Stromal cell of bone marrow (primary cell): ENCODE measurements around the gene PHB1.

Source experiments
- DNase-seq: peaks from one replicate; pipeline ENCODE4 v3.0.0-alpha.2; 2012; ENCODE audit warnings: low read depth

PHB1 gene

DNA sequence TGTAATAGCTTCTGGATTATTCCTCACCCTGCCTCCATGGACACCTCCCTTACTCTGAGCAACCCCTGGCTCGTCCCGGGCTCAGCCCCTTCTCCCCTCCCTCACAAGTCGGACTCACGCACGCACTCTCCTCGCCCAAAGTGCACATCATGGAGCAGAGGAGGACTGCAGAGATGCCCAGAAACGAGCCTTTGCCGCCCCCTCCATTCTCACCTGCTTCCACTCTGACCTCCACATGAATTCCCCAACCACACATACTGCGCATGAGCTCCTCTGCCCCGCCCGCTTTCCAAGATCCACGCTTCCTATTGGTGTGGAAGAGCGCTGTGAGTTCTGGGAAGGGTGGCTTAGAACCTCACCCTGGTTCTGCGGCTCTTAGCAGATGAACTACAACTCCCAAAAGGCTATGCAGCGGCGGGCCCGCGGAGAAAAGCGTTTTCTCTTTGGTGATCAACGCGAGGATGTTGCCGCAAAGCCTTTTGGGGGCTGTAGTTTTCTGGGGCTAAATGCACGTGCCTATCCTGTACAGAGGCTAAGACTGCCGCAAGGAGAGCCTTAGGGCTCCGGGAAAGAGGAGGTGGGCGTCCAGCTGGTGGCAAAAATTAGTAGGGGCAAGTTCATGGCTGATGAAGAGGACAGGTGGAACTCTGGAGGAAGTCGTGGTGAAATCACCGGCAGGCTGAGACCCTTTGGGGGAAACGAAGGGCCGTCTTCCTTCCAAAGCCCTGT is at the start of gene PHB1:
Gene PHB1, minus strand, starts transcription at position 261 of the 729 bp plus-strand sequence. CDS start 1,618 bp downstream, outside the sequence.
- DNase-seq = peak; percentile 98

DNA sequence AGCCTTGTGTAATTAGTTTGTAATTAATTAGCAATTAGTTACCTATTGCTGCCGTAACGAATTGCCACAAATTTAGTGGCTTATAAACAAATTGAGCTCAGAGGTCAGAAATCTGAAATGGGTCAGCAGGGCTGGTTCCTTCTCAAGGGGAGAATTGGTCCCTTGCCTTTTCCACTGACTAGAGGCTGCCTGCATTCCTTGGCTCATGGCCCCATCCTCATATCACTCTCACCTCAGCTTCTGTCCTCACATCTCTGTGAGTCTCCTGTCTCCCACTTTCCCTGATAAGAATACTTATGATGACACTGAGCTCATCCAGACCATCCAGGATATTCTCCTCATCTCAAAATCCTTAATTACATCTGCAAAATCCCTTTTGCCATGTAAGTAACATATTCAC is 49.4 kb upstream of the PHB1 start:
- no peak for DNase-seq

DNA sequence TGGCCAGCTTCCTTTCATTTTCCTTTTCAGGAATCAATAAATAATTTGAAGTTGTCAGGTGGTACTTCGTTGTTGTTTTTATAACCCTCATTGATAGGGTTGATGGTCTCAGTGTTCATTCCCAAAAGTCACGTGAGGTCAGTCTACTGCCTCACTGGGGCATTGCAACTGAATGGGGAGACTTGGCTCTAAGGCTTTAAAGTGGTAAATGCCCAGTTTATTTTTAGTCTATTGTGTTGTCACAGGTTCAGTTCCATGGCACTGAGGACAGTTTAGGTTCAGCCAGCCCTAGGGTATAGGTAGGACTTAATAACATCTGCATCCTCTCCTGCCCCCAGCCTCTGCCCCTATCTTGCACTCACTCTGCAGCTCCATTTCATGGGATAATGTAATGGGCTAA is 46.9 kb upstream of the PHB1 start:
- no peak for DNase-seq

DNA sequence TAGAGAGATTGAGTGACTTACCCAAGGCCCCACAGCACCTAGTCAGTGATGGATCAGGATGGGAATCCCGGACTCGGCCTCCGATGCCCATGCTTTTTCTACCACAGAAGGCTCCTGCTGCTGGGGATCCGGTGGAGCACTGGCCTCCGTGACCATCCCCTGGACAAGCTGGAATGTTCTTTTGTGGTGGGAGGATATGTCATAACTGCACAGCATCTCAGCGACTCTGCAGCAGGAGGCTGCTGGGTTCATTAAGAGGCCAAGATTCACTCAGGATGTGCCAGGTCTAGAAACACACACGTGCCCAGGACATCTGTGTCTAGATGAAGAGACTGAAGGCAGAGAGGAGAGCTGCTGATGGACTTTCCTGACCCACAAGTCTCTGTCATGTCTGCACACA is 45.7 kb upstream of the PHB1 start:
- DNase-seq = no peak

DNA sequence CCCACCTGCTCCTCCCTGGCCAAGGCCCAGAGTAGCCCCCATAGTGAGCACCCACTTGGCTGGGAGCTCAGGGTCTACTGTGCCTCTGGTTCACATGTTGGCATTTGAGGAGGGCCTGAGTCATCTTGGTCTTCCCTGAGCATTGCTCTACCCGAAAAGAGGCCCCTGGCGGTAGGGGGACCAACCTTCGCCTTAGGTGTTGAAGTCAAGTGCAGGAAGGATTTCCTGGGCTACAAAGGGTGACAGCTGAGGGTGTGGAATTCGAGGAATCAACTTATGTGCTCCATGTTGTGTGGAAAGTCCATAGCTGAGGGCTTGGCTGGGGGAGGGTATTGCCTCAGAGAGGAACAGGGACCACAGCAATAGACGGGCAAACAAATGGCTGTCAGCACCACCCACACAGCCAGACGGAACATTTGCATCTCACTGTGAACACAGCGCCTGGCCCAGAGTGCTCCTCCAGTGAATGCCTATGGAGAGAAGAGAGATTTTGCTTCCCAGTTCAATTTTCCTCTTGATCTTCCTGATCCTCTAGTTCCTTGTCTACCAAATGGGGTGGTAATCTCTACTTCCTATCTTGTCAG is 44.8 kb upstream of the PHB1 start:
- DNase-seq = no peak

DNA sequence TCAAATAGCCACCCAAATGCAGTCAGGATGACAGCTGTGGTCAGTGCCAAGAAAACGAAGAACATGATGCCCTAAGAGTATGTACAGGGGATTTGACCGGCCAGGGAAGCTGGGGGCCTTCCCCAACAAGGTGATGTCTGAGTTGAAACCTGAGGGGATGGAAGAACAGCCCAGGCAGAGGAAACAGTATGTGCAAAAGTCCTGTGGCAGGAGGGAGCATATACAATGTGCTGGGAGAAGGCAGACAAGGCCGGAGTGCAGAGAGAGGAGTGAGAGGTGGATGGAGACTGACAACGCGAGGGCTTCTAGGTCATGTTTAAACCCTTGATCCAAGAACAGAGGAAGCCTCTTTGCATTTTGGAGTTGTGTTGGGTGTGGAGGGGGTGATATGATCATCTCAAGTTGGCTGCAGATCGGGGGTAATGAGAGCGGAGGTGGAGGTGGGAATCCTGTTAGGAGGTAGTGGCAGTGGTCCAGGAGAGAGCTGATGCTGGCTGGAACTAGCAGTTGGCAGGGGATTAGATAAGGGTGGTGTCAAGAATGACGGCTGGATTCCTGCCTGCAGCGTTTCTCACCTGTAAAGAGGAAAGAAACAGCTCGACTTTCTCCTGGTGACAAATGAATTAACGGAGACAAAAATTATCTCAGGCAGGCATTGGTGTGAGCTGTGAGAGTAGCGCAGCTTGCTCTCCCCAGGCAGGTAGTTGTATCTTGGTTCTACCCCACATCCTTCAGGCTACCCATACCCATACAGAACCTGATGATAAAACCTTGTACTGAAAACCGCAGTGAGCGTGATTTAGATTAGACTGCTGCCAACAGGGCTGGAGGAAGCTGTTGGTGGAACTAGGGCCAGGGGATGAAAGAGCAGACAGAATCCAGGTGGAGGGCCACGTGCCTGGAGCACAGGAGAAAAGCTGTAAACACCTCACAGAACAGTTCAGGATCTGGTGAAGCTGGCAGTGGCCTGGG is 43.2 kb upstream of the PHB1 start:
- no peak for DNase-seq

DNA sequence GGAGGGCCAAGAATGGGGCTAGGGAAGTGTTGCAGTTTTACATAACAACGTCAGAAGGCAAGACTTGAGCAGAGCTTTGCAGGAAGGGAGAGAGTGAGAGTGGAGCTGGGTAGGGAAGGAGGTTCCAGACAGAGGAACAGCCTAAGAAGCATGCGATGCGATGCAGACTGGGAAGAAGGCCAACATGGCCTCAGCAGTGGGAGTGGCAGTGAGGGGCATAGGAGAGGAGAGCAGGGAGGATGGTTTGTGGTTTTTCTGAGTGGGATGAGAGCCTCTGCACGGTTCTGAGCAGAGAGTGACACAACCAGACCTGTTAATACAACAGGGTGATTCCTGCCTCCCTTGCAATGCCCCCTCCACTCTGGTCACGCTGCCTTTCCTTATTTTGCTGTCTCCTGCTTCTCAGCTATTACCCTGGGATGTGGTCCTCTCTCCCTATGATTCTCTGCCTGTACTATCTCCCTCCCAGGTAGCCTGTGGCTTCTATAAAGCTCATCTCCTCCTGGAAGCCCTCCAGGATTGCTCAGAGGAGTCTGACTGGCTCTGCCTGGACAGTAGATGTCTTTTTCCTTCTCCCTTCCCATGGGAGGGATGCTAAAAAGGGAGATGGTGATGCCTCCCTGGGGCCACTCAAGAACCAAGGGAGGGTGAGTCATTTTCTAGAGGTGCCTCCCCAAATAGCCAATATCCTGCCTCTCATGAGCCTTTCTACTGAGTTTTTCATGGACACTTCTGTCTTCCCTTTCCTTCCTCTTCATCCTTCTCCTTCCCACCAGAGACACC is 41.7 kb upstream of the PHB1 start:
- DNase-seq = peak; percentile 74

DNA sequence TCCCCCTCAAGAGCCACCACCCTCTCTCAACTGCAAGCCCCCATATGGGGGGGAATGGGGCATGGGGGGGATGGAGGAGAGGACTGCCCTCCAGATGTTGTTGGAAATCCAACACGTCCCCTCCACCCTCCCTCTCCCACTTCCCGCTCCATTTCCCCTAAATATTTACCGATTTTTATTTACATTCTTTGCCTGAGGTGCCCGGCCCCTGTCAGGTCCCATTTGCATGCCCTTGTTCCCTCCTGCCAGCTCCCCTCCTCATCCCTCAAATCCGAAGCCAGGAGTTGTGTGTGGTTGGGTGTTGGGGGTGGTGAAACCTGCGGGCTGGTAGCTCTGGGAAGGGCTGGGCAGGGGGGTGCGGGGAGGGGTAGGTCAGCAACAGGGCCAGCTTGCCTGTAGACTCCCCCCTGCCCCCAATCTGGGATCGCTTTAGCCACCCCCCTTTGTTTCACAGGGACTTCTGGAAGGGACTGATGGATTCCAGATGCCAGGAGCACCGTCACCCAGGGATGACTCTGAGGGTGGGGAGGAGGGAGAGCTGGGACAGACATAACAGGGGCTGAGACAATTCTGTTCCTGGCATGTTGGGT is 40.7 kb upstream of the PHB1 start:
- no peak for DNase-seq

DNA sequence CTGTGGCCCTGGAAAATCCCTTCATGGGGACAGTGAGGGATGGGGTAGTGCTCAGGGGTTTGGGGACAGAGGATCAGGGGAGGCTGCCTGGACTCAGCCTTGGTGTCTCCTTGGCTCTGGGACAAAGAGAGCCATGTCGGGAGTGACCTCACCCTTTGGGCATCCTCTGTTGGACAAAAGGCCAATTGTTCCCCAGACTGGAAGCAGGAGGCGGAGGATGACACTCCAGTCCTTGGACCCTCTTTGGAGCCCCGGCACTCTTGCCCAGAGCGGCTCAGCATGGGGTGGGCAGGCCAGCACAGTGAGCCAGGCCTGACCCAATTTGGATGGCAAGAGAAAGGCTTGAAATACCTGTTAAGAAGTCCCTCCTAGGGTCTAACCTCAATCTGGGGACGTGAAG is 39.4 kb upstream of the PHB1 start:
- no peak for DNase-seq

DNA sequence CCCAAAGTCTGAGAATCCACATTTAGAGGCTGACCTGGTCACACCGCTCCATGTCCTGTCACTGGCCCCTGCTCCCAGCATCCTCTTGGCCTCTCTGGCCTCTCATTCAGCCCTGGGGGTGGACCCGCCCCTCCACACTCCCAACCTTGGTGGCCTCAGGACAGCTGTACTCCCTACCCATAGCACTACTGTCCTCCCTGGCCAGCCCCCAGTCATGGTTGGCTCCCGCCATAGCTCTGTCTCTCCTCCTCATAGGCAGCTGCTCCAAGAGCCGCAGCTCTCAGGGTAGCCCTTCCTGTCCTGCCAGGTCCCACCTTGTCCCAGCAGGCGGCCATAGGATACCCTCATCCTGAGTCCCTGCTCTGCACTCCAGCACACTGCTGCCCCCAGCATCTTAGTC is 38.0 kb upstream of the PHB1 start:
- DNase-seq = no peak

DNA sequence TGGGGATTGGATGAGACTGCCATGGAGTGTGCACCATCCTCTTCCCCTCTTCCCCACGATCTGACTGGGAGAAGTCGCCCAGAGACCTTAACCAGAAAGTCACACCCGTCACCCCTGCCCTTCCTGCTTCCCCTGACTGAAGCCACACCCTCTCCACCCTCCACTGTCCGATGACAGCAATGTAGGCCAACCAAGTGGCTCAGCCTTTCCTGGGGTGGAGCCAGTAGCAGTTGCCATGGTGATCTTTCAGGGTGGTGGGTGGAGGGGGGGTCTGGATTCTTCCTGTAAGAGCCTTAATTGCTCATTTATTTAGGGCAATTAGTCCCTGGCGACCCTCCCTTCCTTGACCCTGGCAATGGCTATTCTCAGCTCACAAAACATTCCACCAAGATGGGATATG is 37.5 kb upstream of the PHB1 start:
- DNase-seq = no peak

DNA sequence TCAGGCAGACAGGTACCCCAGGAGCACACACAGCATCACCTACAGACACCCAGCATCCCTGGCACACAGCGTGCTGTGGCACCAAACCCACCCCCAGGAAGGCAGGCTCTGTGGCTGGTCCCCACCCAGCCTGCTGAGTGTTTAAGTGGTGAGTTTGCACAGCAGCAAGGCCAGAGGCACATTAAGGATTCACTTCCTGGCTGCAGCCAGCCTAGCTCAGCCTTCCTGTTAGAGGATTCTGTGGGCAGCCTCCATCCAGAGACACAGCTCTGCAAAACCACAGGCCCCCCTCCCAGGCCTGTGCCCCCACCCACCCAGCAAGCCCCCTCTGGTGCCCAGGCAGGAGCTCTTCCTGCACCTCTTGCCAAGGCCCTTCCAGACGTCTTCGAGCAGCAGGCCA is 36.1 kb upstream of the PHB1 start:
- DNase-seq = no peak

DNA sequence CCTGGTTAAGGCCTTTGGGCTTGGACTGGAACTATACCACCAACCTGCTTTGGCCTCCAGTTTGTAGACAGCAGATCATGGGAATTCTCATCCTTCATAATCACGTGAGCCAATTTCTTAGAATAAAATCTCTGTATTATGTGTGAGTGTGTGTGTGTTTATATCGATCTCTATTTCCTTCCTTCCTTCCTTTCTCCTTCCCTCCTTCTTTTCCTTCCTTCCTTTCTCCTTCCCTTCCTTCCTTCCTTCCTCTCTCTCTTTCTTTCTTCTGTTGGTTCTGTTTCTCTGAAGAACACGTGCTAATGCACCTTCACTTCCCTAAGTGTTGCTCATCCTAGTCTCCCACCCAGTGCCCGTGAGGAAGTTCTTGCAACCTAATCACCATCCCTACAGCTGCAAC is 35.5 kb upstream of the PHB1 start:
- no peak for DNase-seq

DNA sequence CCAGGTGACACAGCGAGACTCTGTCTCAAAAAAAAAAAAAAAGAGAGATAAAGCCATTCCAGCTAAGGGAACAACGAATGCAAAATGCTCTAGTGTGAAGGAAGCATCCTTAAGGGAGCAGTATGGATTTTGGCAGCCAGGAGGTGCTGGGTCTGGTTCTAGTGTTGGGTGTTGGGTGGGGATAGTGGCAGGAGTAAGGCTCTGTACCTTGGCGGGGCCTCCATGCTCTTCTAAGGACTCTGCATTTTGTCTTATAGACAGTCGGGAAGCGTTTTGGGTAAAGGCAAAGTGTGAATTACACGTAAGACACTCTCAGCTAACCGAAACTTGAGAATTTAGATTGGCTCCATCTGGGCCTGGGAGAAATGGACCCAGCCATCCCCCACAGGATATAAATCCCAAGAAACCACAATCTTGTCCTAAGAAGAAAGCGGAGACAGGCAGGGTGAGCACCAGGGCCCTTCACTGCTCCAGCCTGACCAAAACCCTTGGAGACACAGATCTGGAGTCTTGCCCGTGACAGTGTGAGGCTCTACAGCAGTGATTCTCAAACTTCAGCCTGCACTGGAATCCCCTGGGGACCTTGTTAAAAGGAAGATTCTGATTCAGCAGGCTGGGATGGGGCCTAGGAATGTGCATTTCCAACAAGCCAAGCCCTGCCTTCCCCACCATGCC is 33.1 kb upstream of the PHB1 start:
- peak; percentile 47 for DNase-seq

DNA sequence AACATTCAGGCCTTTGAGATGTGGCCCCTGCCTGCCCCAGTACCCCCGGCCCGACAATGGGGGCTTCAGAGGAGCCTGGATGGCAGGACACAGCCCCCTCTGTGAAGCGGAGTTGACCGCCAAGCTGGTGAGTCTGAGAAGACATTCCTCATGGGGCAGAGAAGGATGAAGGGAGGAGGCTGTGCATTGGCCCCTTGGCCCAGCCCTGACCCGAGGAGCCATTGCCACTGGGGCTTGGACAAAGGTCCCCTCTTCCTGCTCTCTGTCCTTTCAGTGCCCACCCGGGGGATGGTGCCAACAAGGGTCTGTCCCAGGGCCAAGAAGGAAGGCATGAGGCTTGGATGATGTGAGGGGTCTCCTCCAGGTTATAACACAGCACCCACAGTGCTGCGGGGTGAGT is 30.9 kb upstream of the PHB1 start:
- DNase-seq = no peak

DNA sequence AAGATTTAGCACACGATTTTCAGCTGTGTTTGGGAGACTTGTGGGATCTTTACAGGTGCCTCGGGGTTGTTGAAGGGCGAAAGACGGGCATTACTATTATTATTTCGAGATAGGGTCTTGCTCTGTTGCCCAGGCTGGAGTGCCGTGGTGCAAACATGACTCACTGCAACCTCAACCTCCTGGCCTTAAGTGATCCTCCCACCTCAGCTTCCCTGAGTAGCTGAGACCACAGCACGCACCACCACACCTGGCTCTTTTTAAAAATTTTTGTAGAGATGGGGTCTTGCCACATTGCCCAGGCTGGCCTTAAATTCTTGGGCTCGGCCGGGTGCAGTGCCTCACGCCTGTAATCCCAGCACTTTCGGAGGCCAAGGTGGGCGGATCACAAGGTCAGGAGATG is 29.7 kb upstream of the PHB1 start:
- DNase-seq = no peak

DNA sequence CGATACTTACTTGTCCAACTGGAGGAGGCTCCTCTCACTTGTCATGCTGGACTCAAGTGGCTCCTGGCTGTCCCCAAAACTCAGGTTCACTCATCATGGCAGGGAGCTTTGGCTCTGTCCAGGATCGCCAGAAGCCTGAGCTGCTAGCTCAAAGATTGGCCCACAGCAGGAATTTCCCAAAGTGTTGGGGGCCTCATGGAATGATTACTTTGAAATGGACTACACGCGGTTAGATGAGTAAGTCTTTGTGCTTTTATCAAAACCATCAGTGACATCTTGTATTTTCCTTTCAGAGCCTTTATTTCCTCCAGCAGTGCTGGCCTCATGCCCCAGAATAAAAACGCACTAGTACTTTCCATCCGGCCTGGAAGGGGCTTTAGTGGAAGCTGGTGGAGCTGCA is 29.2 kb upstream of the PHB1 start:
- DNase-seq = no peak

DNA sequence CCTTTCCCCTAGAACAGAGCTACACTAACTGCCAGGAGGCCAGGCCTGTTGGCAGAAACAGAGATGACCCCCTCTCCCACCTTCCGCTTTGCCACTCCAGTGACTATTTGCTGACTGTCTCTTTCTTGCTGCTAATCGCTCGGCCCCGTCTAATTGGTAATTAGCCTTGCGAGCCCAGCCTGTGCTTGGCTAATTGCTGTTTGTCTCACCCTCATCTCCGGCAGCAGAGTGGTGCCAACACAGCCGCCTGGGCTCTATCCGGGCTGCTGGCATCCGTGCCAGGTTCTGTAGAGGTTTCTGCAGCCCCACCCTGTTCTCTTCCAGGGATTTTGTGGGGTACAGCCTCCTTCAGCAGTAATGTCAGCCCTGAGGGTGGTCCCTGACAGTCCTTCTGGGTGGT is 27.4 kb upstream of the PHB1 start:
- DNase-seq = no peak

DNA sequence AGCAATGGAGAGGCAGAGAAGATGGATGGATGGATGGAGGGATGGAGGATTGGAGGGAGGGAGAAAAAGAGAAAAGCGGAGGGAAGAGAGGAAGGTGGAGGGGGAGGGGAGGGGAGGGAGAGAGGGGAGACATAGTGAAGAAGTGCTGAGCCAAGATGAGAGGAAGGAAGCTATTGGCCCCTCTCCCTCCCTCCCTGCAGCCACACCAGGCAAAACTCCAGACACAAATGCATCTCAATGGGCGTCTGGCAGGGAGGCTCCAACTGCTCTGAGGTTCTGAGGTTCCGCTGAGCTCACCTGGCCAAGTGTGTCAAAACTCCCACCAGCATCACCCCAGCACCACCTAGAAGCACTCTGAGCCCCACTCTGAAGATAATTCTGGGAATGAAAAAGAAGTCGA is 26.9 kb upstream of the PHB1 start:
- DNase-seq = no peak

DNA sequence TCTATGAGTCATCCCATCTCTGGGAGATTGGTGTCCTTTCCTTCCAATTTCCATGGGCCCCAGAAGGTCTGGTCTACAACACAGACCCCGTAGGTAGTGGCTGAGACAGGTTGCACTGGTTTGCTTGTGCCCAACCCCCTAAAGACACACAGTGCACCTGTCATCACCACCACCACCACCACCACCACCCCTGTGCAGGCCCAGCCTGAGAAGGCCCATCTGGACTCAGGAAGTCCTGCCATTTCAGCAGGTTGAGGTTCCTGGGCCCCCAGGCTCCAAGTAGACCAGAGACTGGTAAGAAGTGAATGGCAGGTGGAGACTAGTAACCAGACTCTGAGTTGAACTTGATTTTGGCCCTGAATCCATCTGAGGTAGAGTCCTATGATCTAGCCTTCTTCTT is 25.9 kb upstream of the PHB1 start:
- no peak for DNase-seq
